Measurements from ENCODE around the gene CHRNA9. TPM values are rescaled to one million over a fixed set of nuclear protein-coding genes. Genes with fewer than 3 reads are reported as not detected.
A peak's percentile ranks its signal among the peaks of the same experiment; 100 is the strongest.

CHRNA9 gene
- total RNA-seq, 1 donor from 2014 or later = not detected

DNA sequence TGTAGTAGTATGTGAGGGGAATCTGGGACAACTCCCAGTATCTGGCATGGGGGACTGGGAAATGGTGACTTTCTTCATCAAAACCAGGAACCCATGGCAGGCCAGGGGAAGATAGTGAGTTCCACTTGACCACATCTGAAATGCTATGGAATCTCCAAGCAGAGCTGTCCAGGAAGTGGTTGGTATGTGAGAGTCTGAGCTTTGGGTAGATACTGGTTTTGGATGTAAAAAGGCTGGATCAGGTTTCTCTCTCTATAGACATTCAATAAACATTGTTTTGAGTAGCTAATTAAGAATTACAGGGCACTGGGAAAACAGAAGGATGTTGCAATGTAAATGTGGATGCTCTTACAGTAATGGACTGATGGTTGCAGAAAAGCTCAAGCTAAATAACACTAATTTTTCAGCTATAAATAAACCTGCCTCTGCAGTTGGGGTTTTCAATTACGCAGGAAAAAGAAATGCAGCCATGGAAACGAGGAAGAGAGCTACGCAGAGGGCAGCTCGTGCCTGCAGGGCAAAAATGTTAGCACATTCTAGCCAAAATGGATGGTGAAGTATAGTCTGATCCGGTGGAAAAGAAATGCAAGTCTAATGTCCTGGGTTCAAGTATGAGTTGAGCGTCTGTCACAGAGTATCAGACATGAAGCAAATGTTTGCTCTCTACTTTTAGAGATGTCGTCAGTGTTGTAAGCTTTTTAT is 13.4 kb upstream of the CHRNA9 start:
- H3K27ac Mint-ChIP-seq (ENCODE audit: unreplicated experiment) = peak overlapping the region; percentile 70
- H3K36me3 Mint-ChIP-seq (ENCODE audit: low read depth) = no peaks in the 10 kb centered on the region
- TF ChIP-seq CTCF (conservative IDR thresholded peaks at IDR 0.05) = no peak
- DNase-seq (ENCODE audit: low read depth, low spot score) = no peak
- peak overlapping the region; percentile 12 for H3K4me3 Mint-ChIP-seq
- no peaks in the 10 kb centered on the region for H3K27me3 Mint-ChIP-seq (ENCODE audit: low read depth)
- H3K4me1 Mint-ChIP-seq = peaks cover 42% of the 10 kb centered on the region
- H3K9me3 Mint-ChIP-seq = no peaks in the 10 kb centered on the region

GRCh38 chr4:40322811-40323210 is 12.3 kb upstream of the CHRNA9 start:
- no peaks in the 10 kb centered on the region for H3K27me3 Mint-ChIP-seq (ENCODE audit: low read depth)
- peaks cover 34% of the 10 kb centered on the region for H3K4me1 Mint-ChIP-seq
- no peak overlapping the region for H3K27ac Mint-ChIP-seq (ENCODE audit: unreplicated experiment)
- TF ChIP-seq CTCF (conservative IDR thresholded peaks at IDR 0.05) = no peak
- no peak for DNase-seq (ENCODE audit: low read depth, low spot score)
- no peak overlapping the region for H3K4me3 Mint-ChIP-seq
- no peaks in the 10 kb centered on the region for H3K36me3 Mint-ChIP-seq (ENCODE audit: low read depth)
- H3K9me3 Mint-ChIP-seq = no peaks in the 10 kb centered on the region

- no peak for TF ChIP-seq CTCF (conservative IDR thresholded peaks at IDR 0.05)
- no peak for DNase-seq (ENCODE audit: low read depth, low spot score)
- no peaks in the 10 kb centered on the region for H3K27me3 Mint-ChIP-seq (ENCODE audit: low read depth)
- no peak overlapping the region for H3K4me3 Mint-ChIP-seq
- H3K36me3 Mint-ChIP-seq (ENCODE audit: low read depth) = no peaks in the 10 kb centered on the region
- H3K27ac Mint-ChIP-seq (ENCODE audit: unreplicated experiment) = no peak overlapping the region
- H3K4me1 Mint-ChIP-seq = peaks cover 31% of the 10 kb centered on the region
- H3K9me3 Mint-ChIP-seq = no peaks in the 10 kb centered on the region
Measured at GRCh38 chr4:40323866-40324265, 11.3 kb upstream of the CHRNA9 start.

DNA sequence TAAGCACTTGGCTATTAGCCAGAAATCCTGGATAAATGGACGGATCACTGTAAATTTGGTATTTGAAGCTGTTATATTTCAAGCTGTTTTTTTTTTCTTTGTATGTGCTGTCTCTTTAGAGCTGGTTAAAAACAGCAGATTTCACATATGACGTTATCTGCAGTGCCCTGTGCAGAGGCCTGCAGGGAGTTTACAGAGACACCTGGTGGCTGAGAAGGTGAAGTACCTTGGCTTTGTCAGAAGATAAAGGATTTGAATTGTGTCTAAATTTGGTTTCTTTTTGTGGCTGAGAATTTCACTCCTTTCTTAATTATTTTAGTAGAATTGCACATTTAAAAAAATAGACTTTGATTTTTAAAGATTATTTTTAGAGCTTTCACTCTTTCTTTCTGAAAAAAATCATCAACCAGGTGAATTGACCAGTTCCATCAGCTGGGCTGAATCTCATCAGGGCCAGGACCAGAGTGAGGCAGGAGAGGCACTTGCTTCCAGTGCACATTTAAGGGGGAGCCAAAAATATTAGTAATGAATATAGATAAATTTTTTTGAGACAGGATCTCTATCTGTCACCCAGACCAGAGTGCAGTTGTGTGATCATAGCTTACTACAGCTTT is 9.6 kb upstream of the CHRNA9 start:
- H3K4me1 Mint-ChIP-seq = peaks cover 31% of the 10 kb centered on the region
- no peaks in the 10 kb centered on the region for H3K36me3 Mint-ChIP-seq (ENCODE audit: low read depth)
- DNase-seq (ENCODE audit: low read depth, low spot score) = no peak
- no peak overlapping the region for H3K4me3 Mint-ChIP-seq
- H3K9me3 Mint-ChIP-seq = no peaks in the 10 kb centered on the region
- H3K27ac Mint-ChIP-seq (ENCODE audit: unreplicated experiment) = no peak overlapping the region
- peak; percentile 93 for TF ChIP-seq CTCF (conservative IDR thresholded peaks at IDR 0.05)
- H3K27me3 Mint-ChIP-seq (ENCODE audit: low read depth) = no peaks in the 10 kb centered on the region

DNA sequence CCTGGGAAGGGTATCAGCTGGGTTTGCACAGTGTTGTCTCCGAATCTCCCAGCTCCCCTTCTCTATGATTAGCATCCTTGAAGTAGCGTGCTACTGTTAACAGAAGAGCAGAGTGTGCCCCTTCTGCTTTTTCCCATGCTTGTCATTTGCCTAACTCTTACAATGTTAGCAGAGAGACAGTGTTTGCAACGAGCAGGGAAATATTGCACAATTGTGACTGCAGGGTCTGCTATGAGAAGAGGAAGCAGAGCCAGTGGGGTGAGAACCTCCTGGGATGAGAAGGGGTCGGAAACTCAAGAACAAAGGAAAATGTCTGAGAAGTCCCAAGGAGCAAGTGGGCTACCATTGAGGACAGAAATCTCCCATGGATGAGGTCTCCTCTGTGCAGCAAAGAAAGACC is 7.8 kb upstream of the CHRNA9 start:
- H3K36me3 Mint-ChIP-seq (ENCODE audit: low read depth) = no peaks in the 10 kb centered on the region
- H3K27me3 Mint-ChIP-seq (ENCODE audit: low read depth) = no peaks in the 10 kb centered on the region
- no peaks in the 10 kb centered on the region for H3K9me3 Mint-ChIP-seq
- H3K27ac Mint-ChIP-seq (ENCODE audit: unreplicated experiment) = no peak overlapping the region
- H3K4me1 Mint-ChIP-seq = peaks cover 17% of the 10 kb centered on the region
- H3K4me3 Mint-ChIP-seq = no peak overlapping the region
- no peak for TF ChIP-seq CTCF (conservative IDR thresholded peaks at IDR 0.05)
- no peak for DNase-seq (ENCODE audit: low read depth, low spot score)

Data from neural crest cell (in vitro differentiated cells).